PFSK-1 (cell line): ENCODE measurements around the gene PHF2.

Experiments used
- FOXP2 ChIP-seq: optimal IDR thresholded peaks from 2 replicates; pipeline ENCODE3; 2011; ENCODE audit warnings: borderline replicate concordance, control low read depth, inconsistent platforms; ENCODE audit not compliant: insufficient read depth; ENCODE audit errors: extremely low read length, extremely low read depth
- POLR2AphosphoS5 ChIP-seq: IDR thresholded peaks from 2 replicates; pipeline ENCODE4 v1.6.1; 2012; ENCODE audit warnings: low read depth, mild to moderate bottlenecking, control low read depth, low read length, moderate library complexity
- REST ChIP-seq, 2 experiments: IDR thresholded peaks; 2 replicates each; pipeline versions ENCODE4 v1.6.1 to v1.8.0; 2011 to 2012; ENCODE audit warnings: low read depth in 2 of 2, low read length in 2 of 2, control low read depth in 1 of 2, inconsistent platforms in 1 of 2, mild to moderate bottlenecking in 1 of 2, moderate library complexity in 1 of 2; ENCODE audit not compliant: insufficient read depth in 1 of 2
- SIN3A ChIP-seq: IDR thresholded peaks from 2 replicates; pipeline ENCODE4 v1.6.1; 2012; ENCODE audit warnings: mild to moderate bottlenecking, low read length, moderate library complexity, borderline replicate concordance; ENCODE audit not compliant: insufficient read depth
- TAF1 ChIP-seq: IDR thresholded peaks from 2 replicates; pipeline ENCODE4 v1.6.1; 2012; ENCODE audit warnings: low read length, control low read depth, borderline replicate concordance; ENCODE audit not compliant: insufficient read depth

PHF2 gene

GRCh38 chr9:93543117-93543516 is 33.3 kb upstream of the PHF2 start:
- no peak for TF ChIP-seq POLR2AphosphoS5
- TF ChIP-seq FOXP2, result no peak
- no peak for TF ChIP-seq REST (IDR thresholded peaks at IDR 0.05; ENCODE audit: insufficient read depth in 1 of 2, low read depth in 2 of 2, low read length in 2 of 2)
- no peak for TF ChIP-seq SIN3A
- no peak for TF ChIP-seq TAF1

GRCh38 chr9:93546356-93546755 is 30.0 kb upstream of the PHF2 start:
- TF ChIP-seq FOXP2 (no peak), SIN3A (no peak), POLR2AphosphoS5 (no peak), REST (IDR thresholded peaks at IDR 0.05; ENCODE audit: insufficient read depth in 1 of 2, low read depth in 2 of 2, low read length in 2 of 2) (no peak), TAF1 (no peak)

GRCh38 chr9:93549611-93550010 is 26.8 kb upstream of the PHF2 start:
- TF ChIP-seq FOXP2 (no peak), SIN3A (no peak), REST (IDR thresholded peaks at IDR 0.05; ENCODE audit: insufficient read depth in 1 of 2, low read depth in 2 of 2, low read length in 2 of 2) (no peak), POLR2AphosphoS5 (no peak), TAF1 (no peak)

GRCh38 chr9:93552923-93553322 is 23.5 kb upstream of the PHF2 start:
- TF ChIP-seq POLR2AphosphoS5 (no peak), TAF1 (no peak), SIN3A (no peak), FOXP2 (no peak), REST (IDR thresholded peaks at IDR 0.05; ENCODE audit: insufficient read depth in 1 of 2, low read depth in 2 of 2, low read length in 2 of 2) (no peak)

- TF ChIP-seq REST (IDR thresholded peaks at IDR 0.05; ENCODE audit: insufficient read depth in 1 of 2, low read depth in 2 of 2, low read length in 2 of 2) (no peak), TAF1 (no peak), FOXP2 (no peak), SIN3A (no peak), POLR2AphosphoS5 (no peak)
Measured at GRCh38 chr9:93555370-93555769, 21.0 kb upstream of the PHF2 start.
